GM23338 (cell line): ENCODE measurements around the gene LRRC63. TPM values are rescaled to one million over a fixed set of nuclear protein-coding genes. Genes with fewer than 3 reads are reported as not detected.

ENCODE experiments used
- ATAC-seq: fragments of 200-7000 bp; cut with Tn5 transposase; 3 replicates; pipeline ENCODE4 v1.9.1; 2020
- DNase-seq: peaks from one replicate; pipeline ENCODE4 v3.0.0-alpha.2; 2015; ENCODE audit warnings: low spot score
- H2AFZ ChIP-seq: fragments of 200-600 bp; sonication (generic); 2 replicates; pipeline ENCODE4 v1.8.0; 2016; ENCODE audit warnings: antibody characterized with exemption, mild to moderate bottlenecking, moderate library complexity
- H3F3A ChIP-seq: fragments of 200-600 bp; sonication (generic); replicated peaks from 2 replicates; pipeline ENCODE4 v1.8.0; 2017; ENCODE audit warnings: antibody characterized with exemption, mixed run types, low read depth
- H3K27ac ChIP-seq: fragments of 200-600 bp; sonication (generic); 2 replicates; pipeline ENCODE4 v1.6.1; 2016; ENCODE audit warnings: low read depth
- H3K27me3 ChIP-seq: fragments of 200-600 bp; sonication (generic); 2 replicates; pipeline ENCODE4 v1.8.0; 2016; ENCODE audit warnings: mild to moderate bottlenecking, mixed run types, moderate library complexity; ENCODE audit not compliant: insufficient read depth
- H3K36me3 ChIP-seq: fragments of 200-600 bp; sonication (generic); 2 replicates; pipeline ENCODE4 v1.8.0; 2016; ENCODE audit warnings: mild to moderate bottlenecking; ENCODE audit not compliant: insufficient read depth
- H3K4me1 ChIP-seq: fragments of 200-600 bp; sonication (generic); 2 replicates; pipeline ENCODE4 v1.8.0; 2016; ENCODE audit warnings: mild to moderate bottlenecking, moderate library complexity; ENCODE audit not compliant: insufficient read depth
- H3K4me2 ChIP-seq: fragments of 200-600 bp; sonication (generic); 2 replicates; pipeline ENCODE4 v1.7.1; 2017; ENCODE audit warnings: mixed run types
- H3K4me3 ChIP-seq: fragments of 200-600 bp; sonication (generic); 2 replicates; pipeline ENCODE4 v1.6.1; 2016; ENCODE audit warnings: mixed run types
- H3K79me2 ChIP-seq: fragments of 200-600 bp; sonication (generic); replicated peaks from 2 replicates; pipeline ENCODE4 v1.8.0; 2017; ENCODE audit warnings: mild to moderate bottlenecking; ENCODE audit not compliant: insufficient read depth
- H3K9me2 ChIP-seq: fragments of 200-600 bp; sonication (generic); 2 replicates; pipeline ENCODE4 v1.8.0; 2017; ENCODE audit not compliant: insufficient read depth
- H4K20me1 ChIP-seq: fragments of 200-600 bp; sonication (generic); replicated peaks from 2 replicates; pipeline ENCODE4 v1.8.0; 2017; ENCODE audit warnings: mild to moderate bottlenecking; ENCODE audit not compliant: insufficient read depth
- H3K27ac Mint-ChIP-seq: 2 replicates; pipeline ENCODE4 v1.8.0; 2020; ENCODE audit warnings: inconsistent platforms, mild to moderate bottlenecking, moderate library complexity, mixed read lengths
- H3K27me3 Mint-ChIP-seq: 3 replicates; pipeline ENCODE4 v1.8.0; 2022; ENCODE audit warnings: low read depth, mild to moderate bottlenecking, moderate library complexity, mixed read lengths, inconsistent platforms; ENCODE audit not compliant: insufficient read depth, poor library complexity
- H3K36me3 Mint-ChIP-seq: 3 replicates; pipeline ENCODE4 v1.8.0; 2021; ENCODE audit warnings: low read depth, mild to moderate bottlenecking, inconsistent platforms, moderate library complexity, mixed read lengths
- H3K4me1 Mint-ChIP-seq: 3 replicates; pipeline ENCODE4 v1.8.0; 2020; ENCODE audit warnings: mild to moderate bottlenecking, inconsistent platforms, mixed read lengths
- H3K4me3 Mint-ChIP-seq: 3 replicates; pipeline ENCODE4 v1.8.0; 2021; ENCODE audit warnings: moderate library complexity, mild to moderate bottlenecking, inconsistent platforms, mixed read lengths
- H3K9me3 Mint-ChIP-seq: 3 replicates; pipeline ENCODE4 v1.8.0; 2020; ENCODE audit warnings: moderate library complexity, mild to moderate bottlenecking, inconsistent platforms, mixed read lengths
- EZH2 ChIP-seq: fragments of 200-600 bp; sonication (generic); IDR thresholded peaks from one replicate; pipeline ENCODE4 v1.8.0; 2017; ENCODE audit warnings: antibody characterized with exemption, mild to moderate bottlenecking, low read depth; ENCODE audit not compliant: unreplicated experiment
- EZH2phosphoT487 ChIP-seq: fragments of 200-600 bp; sonication (generic); IDR thresholded peaks from one replicate; pipeline ENCODE4 v1.8.1; 2018; ENCODE audit warnings: antibody characterized with exemption; ENCODE audit not compliant: unreplicated experiment
- JUNB ChIP-seq: IDR thresholded peaks from one replicate; pipeline ENCODE4 v1.6.1; 2016; ENCODE audit warnings: antibody characterized with exemption; ENCODE audit not compliant: unreplicated experiment
- STAT1 ChIP-seq: IDR thresholded peaks from one replicate; pipeline ENCODE4 v1.6.1; 2016; ENCODE audit warnings: antibody characterized with exemption; ENCODE audit not compliant: unreplicated experiment
- ZNF114 ChIP-seq: fragments of 250-450 bp; sonication (Bioruptor Pico); IDR thresholded peaks from 2 replicates; pipeline ENCODE4 v1.5.0; 2020; ENCODE audit warnings: mild to moderate bottlenecking, moderate library complexity
- ZNF331 ChIP-seq: fragments of 250-450 bp; sonication (Bioruptor Pico); IDR thresholded peaks from 2 replicates; pipeline ENCODE4 v1.5.0; 2020; ENCODE audit warnings: low read depth, mild to moderate bottlenecking, moderate library complexity
- polyA plus RNA-seq: library from polyadenylated mRNA; unstranded; fragments of >200 nt; fragmentation: Nextera tagmentation; extraction: Ambion mirVana; gene quantifications from 2 replicates; pipeline ENCODE4 v1.2.1, GENCODE V29; 2016
- total RNA-seq: library from RNA; depleted of rRNA; stranded (reverse); fragments of >200 nt; shearing (Covaris generic); gene quantifications from 2 replicates; pipeline ENCODE4 v1.2.3, GENCODE V29; 2014
- TF ChIP-seq, protein P1 (sequence below), 2 experiments: fragments of 200-600 bp in 1 of 2; sonication (generic) in 1 of 2; conservative IDR thresholded peaks; 2 replicates each; pipeline versions ENCODE4 v1.5.1 to v1.6.1; 2016 to 2017; ENCODE audit warnings: antibody characterized with exemption in 2 of 2, low read depth in 2 of 2, mild to moderate bottlenecking in 2 of 2, moderate library complexity in 1 of 2
- TF ChIP-seq, protein P2 (sequence below): IDR thresholded peaks from 2 replicates; pipeline ENCODE4 v1.6.1; 2016; ENCODE audit warnings: antibody characterized with exemption
- TF ChIP-seq, protein P3 (sequence below): fragments of 250-450 bp; sonication (Bioruptor Pico); IDR thresholded peaks from 2 replicates; pipeline ENCODE4 v1.5.0; 2020; ENCODE audit warnings: mild to moderate bottlenecking, moderate library complexity
- TF ChIP-seq, protein P4 (sequence below): IDR thresholded peaks from one replicate; pipeline ENCODE4 v1.6.1; 2018; ENCODE audit warnings: antibody characterized with exemption; ENCODE audit not compliant: unreplicated experiment

Gene LRRC63
- total and polyA plus RNA-seq, 2 experiments from 2014 or later: not detected

DNA sequence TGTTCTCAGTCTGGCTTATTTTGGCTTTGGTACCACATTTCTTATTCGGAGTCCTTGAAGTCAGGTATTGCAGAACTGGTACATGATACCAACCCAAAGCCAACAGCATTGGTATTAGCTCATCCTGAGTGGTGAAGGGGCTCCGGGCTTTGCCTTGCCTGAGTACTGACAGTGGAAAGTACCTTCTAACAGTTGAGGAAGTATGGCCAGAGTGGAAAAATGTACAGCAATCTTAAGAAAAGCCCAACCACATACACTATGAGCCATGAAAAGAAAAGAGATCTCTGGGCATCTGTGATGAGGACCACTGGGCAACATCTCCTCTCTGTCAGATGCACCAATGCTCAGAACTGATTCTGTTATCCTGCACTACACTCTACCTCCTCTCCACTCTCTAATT lies 38.1 kb upstream of the LRRC63 start:
- no peak overlapping the region for H2AFZ ChIP-seq
- no peaks in the 10 kb centered on the region for H4K20me1 ChIP-seq
- peaks cover 10% of the 10 kb centered on the region for H3K4me1 ChIP-seq
- TF ChIP-seq ZNF114 (CRISPR knock-in tag): no peak
- DNase-seq (no peak), ATAC-seq (no peak)
- Mint-ChIP-seq H3K36me3 (no peaks in the 10 kb centered on the region), H3K27ac (no peak overlapping the region), H3K9me3 (no peaks in the 10 kb centered on the region), H3K4me1 (peaks cover 16% of the 10 kb centered on the region), H3K4me3 (no peak overlapping the region), H3K27me3 (peaks cover 4% of the 10 kb centered on the region)
- no peaks in the 10 kb centered on the region for H3K79me2 ChIP-seq
- no peaks in the 10 kb centered on the region for H3F3A ChIP-seq
- no peak overlapping the region for H3K27ac ChIP-seq
- no peaks in the 10 kb centered on the region for H3K36me3 ChIP-seq
- no peak overlapping the region for H3K4me2 ChIP-seq
- no peaks in the 10 kb centered on the region for H3K9me2 ChIP-seq
- H3K4me3 ChIP-seq: no peak overlapping the region
- H3K27me3 ChIP-seq: no peaks in the 10 kb centered on the region

DNA sequence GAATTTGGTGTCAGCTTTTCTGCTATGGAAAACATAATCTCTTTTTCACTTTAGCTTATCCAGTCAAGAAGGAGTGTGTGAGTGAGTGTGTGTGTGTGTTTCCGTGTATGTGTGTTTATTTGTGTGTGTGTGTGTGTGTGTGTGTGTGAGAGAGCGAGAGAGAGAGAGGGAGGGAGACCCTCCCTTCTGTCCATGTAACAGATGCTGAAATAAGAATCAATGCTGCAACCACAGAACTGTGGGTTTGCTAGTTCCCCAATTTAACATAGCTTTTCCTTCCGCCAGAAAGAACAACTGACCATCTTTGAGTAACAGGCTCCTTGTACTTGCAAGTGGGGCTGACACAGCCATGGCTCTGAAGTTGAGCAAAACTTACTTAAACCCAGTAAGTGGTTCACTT lies 35.0 kb upstream of the LRRC63 start:
- H3K36me3 ChIP-seq: no peaks in the 10 kb centered on the region
- no peak overlapping the region for H3K4me2 ChIP-seq
- no peaks in the 10 kb centered on the region for H3K9me3 Mint-ChIP-seq
- no peaks in the 10 kb centered on the region for H3K36me3 Mint-ChIP-seq
- peaks cover 14% of the 10 kb centered on the region for H3K4me1 ChIP-seq
- no peak overlapping the region for H3K27ac Mint-ChIP-seq
- DNase-seq (no peak), ATAC-seq (no peak)
- peak overlapping the region; percentile 64; the same call in 1 of the 2 replicates for H2AFZ ChIP-seq
- no peak overlapping the region for H3K4me3 ChIP-seq
- no peaks in the 10 kb centered on the region for H3F3A ChIP-seq
- no peaks in the 10 kb centered on the region for H4K20me1 ChIP-seq
- H3K79me2 ChIP-seq: no peaks in the 10 kb centered on the region
- H3K4me1 Mint-ChIP-seq: peaks cover 11% of the 10 kb centered on the region; the same call in 2 of the 3 replicates
- H3K27me3 ChIP-seq: no peaks in the 10 kb centered on the region
- no peak overlapping the region for H3K27ac ChIP-seq
- peaks cover 2% of the 10 kb centered on the region for H3K27me3 Mint-ChIP-seq
- no peaks in the 10 kb centered on the region for H3K9me2 ChIP-seq
- H3K4me3 Mint-ChIP-seq: no peak overlapping the region
- TF ChIP-seq, protein P1, sequence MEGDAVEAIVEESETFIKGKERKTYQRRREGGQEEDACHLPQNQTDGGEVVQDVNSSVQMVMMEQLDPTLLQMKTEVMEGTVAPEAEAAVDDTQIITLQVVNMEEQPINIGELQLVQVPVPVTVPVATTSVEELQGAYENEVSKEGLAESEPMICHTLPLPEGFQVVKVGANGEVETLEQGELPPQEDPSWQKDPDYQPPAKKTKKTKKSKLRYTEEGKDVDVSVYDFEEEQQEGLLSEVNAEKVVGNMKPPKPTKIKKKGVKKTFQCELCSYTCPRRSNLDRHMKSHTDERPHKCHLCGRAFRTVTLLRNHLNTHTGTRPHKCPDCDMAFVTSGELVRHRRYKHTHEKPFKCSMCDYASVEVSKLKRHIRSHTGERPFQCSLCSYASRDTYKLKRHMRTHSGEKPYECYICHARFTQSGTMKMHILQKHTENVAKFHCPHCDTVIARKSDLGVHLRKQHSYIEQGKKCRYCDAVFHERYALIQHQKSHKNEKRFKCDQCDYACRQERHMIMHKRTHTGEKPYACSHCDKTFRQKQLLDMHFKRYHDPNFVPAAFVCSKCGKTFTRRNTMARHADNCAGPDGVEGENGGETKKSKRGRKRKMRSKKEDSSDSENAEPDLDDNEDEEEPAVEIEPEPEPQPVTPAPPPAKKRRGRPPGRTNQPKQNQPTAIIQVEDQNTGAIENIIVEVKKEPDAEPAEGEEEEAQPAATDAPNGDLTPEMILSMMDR (conservative IDR thresholded peaks at IDR 0.05; ENCODE audit: low read depth in 2 of 2): no peak
- TF ChIP-seq JUNB: no peak
- no peak for TF ChIP-seq ZNF114 (CRISPR knock-in tag)
- TF ChIP-seq, protein P2, sequence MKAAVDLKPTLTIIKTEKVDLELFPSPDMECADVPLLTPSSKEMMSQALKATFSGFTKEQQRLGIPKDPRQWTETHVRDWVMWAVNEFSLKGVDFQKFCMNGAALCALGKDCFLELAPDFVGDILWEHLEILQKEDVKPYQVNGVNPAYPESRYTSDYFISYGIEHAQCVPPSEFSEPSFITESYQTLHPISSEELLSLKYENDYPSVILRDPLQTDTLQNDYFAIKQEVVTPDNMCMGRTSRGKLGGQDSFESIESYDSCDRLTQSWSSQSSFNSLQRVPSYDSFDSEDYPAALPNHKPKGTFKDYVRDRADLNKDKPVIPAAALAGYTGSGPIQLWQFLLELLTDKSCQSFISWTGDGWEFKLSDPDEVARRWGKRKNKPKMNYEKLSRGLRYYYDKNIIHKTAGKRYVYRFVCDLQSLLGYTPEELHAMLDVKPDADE: no peak
- TF ChIP-seq, protein P3, sequence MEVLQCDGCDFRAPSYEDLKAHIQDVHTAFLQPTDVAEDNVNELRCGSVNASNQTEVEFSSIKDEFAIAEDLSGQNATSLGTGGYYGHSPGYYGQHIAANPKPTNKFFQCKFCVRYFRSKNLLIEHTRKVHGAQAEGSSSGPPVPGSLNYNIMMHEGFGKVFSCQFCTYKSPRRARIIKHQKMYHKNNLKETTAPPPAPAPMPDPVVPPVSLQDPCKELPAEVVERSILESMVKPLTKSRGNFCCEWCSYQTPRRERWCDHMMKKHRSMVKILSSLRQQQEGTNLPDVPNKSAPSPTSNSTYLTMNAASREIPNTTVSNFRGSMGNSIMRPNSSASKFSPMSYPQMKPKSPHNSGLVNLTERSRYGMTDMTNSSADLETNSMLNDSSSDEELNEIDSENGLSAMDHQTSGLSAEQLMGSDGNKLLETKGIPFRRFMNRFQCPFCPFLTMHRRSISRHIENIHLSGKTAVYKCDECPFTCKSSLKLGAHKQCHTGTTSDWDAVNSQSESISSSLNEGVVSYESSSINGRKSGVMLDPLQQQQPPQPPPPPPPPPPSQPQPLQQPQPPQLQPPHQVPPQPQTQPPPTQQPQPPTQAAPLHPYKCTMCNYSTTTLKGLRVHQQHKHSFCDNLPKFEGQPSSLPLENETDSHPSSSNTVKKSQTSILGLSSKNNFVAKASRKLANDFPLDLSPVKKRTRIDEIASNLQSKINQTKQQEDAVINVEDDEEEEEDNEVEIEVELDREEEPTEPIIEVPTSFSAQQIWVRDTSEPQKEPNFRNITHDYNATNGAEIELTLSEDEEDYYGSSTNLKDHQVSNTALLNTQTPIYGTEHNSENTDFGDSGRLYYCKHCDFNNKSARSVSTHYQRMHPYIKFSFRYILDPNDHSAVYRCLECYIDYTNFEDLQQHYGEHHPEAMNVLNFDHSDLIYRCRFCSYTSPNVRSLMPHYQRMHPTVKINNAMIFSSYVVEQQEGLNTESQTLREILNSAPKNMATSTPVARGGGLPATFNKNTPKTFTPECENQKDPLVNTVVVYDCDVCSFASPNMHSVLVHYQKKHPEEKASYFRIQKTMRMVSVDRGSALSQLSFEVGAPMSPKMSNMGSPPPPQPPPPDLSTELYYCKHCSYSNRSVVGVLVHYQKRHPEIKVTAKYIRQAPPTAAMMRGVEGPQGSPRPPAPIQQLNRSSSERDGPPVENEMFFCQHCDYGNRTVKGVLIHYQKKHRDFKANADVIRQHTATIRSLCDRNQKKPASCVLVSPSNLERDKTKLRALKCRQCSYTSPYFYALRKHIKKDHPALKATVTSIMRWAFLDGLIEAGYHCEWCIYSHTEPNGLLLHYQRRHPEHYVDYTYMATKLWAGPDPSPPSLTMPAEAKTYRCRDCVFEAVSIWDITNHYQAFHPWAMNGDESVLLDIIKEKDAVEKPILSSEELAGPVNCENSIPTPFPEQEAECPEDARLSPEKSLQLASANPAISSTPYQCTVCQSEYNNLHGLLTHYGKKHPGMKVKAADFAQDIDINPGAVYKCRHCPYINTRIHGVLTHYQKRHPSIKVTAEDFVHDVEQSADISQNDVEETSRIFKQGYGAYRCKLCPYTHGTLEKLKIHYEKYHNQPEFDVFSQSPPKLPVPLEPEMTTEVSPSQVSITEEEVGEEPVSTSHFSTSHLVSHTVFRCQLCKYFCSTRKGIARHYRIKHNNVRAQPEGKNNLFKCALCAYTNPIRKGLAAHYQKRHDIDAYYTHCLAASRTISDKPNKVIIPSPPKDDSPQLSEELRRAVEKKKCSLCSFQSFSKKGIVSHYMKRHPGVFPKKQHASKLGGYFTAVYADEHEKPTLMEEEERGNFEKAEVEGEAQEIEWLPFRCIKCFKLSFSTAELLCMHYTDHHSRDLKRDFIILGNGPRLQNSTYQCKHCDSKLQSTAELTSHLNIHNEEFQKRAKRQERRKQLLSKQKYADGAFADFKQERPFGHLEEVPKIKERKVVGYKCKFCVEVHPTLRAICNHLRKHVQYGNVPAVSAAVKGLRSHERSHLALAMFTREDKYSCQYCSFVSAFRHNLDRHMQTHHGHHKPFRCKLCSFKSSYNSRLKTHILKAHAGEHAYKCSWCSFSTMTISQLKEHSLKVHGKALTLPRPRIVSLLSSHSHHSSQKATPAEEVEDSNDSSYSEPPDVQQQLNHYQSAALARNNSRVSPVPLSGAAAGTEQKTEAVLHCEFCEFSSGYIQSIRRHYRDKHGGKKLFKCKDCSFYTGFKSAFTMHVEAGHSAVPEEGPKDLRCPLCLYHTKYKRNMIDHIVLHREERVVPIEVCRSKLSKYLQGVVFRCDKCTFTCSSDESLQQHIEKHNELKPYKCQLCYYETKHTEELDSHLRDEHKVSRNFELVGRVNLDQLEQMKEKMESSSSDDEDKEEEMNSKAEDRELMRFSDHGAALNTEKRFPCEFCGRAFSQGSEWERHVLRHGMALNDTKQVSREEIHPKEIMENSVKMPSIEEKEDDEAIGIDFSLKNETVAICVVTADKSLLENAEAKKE: no peak
- TF ChIP-seq EZH2phosphoT487: no peak
- TF ChIP-seq STAT1: no peak
- TF ChIP-seq, protein P4, sequence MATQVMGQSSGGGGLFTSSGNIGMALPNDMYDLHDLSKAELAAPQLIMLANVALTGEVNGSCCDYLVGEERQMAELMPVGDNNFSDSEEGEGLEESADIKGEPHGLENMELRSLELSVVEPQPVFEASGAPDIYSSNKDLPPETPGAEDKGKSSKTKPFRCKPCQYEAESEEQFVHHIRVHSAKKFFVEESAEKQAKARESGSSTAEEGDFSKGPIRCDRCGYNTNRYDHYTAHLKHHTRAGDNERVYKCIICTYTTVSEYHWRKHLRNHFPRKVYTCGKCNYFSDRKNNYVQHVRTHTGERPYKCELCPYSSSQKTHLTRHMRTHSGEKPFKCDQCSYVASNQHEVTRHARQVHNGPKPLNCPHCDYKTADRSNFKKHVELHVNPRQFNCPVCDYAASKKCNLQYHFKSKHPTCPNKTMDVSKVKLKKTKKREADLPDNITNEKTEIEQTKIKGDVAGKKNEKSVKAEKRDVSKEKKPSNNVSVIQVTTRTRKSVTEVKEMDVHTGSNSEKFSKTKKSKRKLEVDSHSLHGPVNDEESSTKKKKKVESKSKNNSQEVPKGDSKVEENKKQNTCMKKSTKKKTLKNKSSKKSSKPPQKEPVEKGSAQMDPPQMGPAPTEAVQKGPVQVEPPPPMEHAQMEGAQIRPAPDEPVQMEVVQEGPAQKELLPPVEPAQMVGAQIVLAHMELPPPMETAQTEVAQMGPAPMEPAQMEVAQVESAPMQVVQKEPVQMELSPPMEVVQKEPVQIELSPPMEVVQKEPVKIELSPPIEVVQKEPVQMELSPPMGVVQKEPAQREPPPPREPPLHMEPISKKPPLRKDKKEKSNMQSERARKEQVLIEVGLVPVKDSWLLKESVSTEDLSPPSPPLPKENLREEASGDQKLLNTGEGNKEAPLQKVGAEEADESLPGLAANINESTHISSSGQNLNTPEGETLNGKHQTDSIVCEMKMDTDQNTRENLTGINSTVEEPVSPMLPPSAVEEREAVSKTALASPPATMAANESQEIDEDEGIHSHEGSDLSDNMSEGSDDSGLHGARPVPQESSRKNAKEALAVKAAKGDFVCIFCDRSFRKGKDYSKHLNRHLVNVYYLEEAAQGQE: no peak
- no peak for TF ChIP-seq EZH2
- TF ChIP-seq ZNF331 (CRISPR knock-in tag): no peak
